Right lobe of liver (tissue), 4 donors: ENCODE measurements around the gene GSPT2.

ENCODE experiments used
- CTCF ChIP-seq, 4 donors: fragments of 200-600 bp in 3 of 4; fragments of 450-650 bp in 1 of 4; IDR thresholded peaks; one replicate each; pipeline versions ENCODE4 v1.5.1 to v1.8.0; 2016 to 2022; ENCODE audit warnings: antibody characterized with exemption in 4 of 4, mild to moderate bottlenecking in 2 of 4
- POLR2A ChIP-seq: fragments of 450-650 bp; IDR thresholded peaks from one replicate; pipeline ENCODE4 v1.6.1; 2017; ENCODE audit warnings: antibody characterized with exemption, mild to moderate bottlenecking
- donor health status: DM: no; HTN: no; CAD: no.
- donor health status: DM: no; HTN: no; CAD: no.
- donor health status: DM: no; HTN: yes; CAD: no.

DNA sequence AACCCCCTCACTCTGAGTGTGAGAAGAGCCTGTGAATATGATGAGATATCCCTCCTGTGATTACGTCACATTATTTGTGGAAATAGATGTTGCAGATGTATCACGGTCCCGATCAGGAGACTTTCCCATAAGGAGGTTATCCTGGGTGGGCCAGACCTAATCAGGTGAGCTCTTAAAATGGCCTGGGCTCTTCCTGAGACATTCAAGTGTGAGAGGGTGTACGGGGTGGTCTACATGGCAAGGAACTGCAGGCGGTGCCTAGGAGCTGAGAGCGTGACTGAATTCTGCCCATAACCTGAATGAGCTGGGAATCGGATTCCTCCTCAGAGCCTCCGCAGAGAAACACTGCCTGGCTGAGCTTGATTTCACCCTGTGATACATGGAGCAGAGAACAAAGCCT is 45.8 kb upstream of the GSPT2 start:
- TF ChIP-seq CTCF (IDR thresholded peaks at IDR 0.05) (no peak), POLR2A (no peak)
